ENCODE measurements around the gene SMNDC1. TPM values are rescaled to one million over a fixed set of nuclear protein-coding genes. Genes with fewer than 3 reads are reported as not detected.
A peak's percentile ranks its signal among the peaks of the same experiment; 100 is the strongest.
"Not testable (repeated sequence)": the region's sequence is repeated elsewhere in the genome, so short reads cannot be mapped to it uniquely, and the experiment has no call there.

The SMNDC1 gene
- total and polyA plus RNA-seq, 7 donors = 16.3 to 38.0 (median 24.4) TPM

DNA sequence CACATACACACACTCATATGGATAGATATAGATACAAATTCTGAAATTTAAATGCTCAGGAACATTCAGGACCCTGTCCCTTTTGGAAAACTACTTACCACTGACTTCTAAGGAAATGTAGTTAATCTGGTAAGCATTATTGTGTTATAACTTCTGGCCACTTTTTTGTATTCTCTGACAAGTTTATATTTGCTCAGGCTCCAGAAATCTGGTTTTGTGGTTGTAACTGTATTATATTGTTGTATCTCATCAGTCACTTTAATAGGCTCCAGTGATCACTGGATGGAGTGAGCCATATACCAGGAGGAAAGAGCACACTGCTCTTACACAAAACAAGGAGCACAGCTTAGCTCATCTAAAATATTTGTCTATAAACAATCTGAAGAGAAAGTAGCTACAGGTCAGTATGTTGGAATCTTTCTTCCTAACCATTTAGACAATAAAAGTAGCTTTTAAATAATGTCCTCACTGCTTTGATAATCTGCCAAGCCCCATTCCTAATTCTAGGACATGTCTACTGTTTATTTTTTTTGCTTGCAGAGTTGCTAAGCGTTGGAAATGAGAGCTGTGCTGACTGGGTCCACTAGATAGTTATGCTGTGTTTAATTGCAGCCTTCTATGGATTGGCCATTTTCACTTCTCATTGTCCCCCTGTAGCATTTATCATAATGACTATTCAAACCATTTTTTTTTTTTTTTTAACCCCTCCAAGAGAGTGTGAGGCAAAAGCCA lies 43.8 kb downstream of the SMNDC1 start:
- WGBS, 3 donors = 26 to 86% (median 38%) methylated on average over 1 of the region's 1 CpG
- TF ChIP-seq, protein P1, sequence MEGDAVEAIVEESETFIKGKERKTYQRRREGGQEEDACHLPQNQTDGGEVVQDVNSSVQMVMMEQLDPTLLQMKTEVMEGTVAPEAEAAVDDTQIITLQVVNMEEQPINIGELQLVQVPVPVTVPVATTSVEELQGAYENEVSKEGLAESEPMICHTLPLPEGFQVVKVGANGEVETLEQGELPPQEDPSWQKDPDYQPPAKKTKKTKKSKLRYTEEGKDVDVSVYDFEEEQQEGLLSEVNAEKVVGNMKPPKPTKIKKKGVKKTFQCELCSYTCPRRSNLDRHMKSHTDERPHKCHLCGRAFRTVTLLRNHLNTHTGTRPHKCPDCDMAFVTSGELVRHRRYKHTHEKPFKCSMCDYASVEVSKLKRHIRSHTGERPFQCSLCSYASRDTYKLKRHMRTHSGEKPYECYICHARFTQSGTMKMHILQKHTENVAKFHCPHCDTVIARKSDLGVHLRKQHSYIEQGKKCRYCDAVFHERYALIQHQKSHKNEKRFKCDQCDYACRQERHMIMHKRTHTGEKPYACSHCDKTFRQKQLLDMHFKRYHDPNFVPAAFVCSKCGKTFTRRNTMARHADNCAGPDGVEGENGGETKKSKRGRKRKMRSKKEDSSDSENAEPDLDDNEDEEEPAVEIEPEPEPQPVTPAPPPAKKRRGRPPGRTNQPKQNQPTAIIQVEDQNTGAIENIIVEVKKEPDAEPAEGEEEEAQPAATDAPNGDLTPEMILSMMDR (IDR thresholded peaks at IDR 0.05) = no peak
- Histone ChIP-seq H3K4me1 (peaks cover 35% of the 10 kb centered on the region), H3K4me3 (no peak overlapping the region), H3K27ac (no peak overlapping the region), H3K27me3 (ENCODE audit: insufficient read depth in 3 of 3, low read length in 2 of 3) (no peaks in the 10 kb centered on the region), H3K36me3 (ENCODE audit: insufficient read depth in 1 of 2, low read depth in 1 of 2) (no peaks in the 10 kb centered on the region), H3K9me3 (peaks cover under 1% of the 10 kb centered on the region)
- intact Hi-C loops (cut with DNase I) = no loop called here
- peak in 1 of 4 donors; percentile 51 for ATAC-seq
- DNase-seq = no peak

DNA sequence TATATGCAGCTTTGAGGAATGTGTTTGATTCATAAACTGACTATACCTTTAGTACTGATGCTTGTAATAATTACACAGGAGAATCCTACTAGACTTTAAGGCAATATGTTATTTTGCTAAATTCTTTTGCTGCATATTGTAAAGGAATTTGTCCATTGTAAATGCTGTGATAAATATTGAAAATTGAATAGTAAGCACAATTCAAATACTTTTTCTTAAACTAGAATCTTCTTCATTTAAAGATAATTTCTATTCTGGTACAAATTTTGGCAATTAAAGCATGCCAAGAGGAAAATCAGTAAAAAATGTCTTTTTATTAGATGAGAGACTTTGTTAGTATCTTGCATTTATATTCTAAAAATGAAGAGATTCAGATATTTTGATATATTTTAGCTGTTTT lies 45.4 kb downstream of the SMNDC1 start:
- peaks cover 35% of the 10 kb centered on the region for H3K4me1 ChIP-seq
- no peak overlapping the region for H3K4me3 ChIP-seq
- H3K9me3 ChIP-seq = peaks cover 6% of the 10 kb centered on the region
- H3K36me3 ChIP-seq (ENCODE audit: insufficient read depth in 1 of 2, low read depth in 1 of 2) = no peaks in the 10 kb centered on the region
- intact Hi-C loops (cut with DNase I) = no loop called here
- ATAC-seq (no peak), DNase-seq (no peak)
- TF ChIP-seq, protein P1 (IDR thresholded peaks at IDR 0.05) = no peak
- no peak overlapping the region for H3K27ac ChIP-seq
- no peaks in the 10 kb centered on the region for H3K27me3 ChIP-seq (ENCODE audit: insufficient read depth in 3 of 3, low read length in 2 of 3)

DNA sequence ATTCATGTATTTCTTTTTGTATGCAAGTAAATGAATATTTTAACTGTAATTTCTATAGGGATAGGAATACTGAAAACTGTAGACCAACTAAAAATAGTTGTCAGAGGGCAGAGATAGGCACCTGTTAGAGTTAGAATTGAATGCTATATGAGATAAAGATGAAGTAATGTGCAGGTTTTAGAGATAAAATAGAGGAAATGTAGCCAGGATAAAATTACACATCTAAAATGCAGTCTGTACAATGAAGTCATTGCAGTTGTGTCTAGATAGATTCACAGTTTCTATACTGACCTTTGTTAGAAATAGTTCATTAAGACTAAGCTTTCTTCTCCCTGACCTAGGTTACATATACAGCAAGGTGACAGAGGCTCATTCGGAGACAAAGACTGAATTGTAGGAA lies 46.2 kb downstream of the SMNDC1 start:
- no peak for DNase-seq
- intact Hi-C loops (cut with DNase I) = no loop called here
- no peak for ATAC-seq
- Histone ChIP-seq H3K27ac (no peak overlapping the region), H3K9me3 (peaks cover 6% of the 10 kb centered on the region), H3K27me3 (ENCODE audit: insufficient read depth in 3 of 3, low read length in 2 of 3) (no peaks in the 10 kb centered on the region), H3K36me3 (ENCODE audit: insufficient read depth in 1 of 2, low read depth in 1 of 2) (no peaks in the 10 kb centered on the region), H3K4me3 (no peak overlapping the region), H3K4me1 (peaks cover 31% of the 10 kb centered on the region)
- TF ChIP-seq, protein P1 (IDR thresholded peaks at IDR 0.05) = no peak
- 86 to 90% (median 88%) methylated on average over 1 of the region's 1 CpG for WGBS, 3 donors

DNA sequence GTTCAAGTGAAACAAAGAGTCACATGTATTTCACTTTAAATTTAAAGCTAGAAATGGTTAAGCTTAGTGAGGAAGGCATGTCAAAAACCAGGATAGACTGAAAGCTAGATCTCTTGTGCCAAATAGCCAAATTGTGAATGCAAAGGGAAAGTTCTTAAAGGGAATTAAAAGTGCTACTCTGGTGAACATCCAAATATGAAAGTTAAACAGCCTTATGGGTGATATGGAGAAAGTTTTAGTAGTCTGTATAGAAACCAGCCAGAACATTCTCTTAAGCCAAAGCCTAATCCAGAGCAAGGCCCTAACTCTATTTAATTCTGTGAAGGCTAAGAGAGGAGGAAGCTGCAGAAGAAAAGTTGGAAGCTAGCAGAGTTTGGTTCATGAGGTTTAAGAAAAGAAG lies 50.3 kb downstream of the SMNDC1 start:
- ATAC-seq (no peak), DNase-seq (no peak)
- TF ChIP-seq, protein P1 (IDR thresholded peaks at IDR 0.05) = no peak
- intact Hi-C loops (cut with DNase I) = no loop called here
- H3K27me3 ChIP-seq (ENCODE audit: insufficient read depth in 3 of 3, low read length in 2 of 3) = no peaks in the 10 kb centered on the region
- no peak overlapping the region for H3K4me3 ChIP-seq
- no peaks in the 10 kb centered on the region for H3K36me3 ChIP-seq (ENCODE audit: insufficient read depth in 1 of 2, low read depth in 1 of 2)
- peaks cover 12% of the 10 kb centered on the region for H3K4me1 ChIP-seq
- H3K9me3 ChIP-seq = peaks cover 6% of the 10 kb centered on the region
- H3K27ac ChIP-seq = no peak overlapping the region

DNA sequence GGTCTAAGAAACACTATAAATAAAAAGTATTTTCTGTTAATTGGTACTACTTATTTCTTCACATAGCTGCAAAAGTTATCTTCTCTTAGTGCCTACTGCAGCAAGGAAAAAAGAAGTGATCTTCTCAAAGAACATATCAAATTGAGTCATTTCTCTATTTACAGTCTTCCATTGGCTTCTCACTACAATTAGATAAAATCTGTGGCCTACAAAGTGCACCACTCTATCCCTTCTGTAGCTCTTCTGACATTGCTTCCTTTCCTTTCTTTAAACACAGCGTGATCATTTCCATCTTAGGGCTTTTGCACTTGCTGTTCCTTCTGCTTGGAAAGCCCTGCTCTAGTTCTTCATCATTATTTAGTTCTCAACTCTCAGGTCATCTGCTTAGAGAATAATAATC lies 52.6 kb downstream of the SMNDC1 start:
- H3K4me3 ChIP-seq = no peak overlapping the region
- H3K4me1 ChIP-seq = peaks cover 8% of the 10 kb centered on the region
- H3K27me3 ChIP-seq (ENCODE audit: insufficient read depth in 3 of 3, low read length in 2 of 3) = no peaks in the 10 kb centered on the region
- no peak overlapping the region for H3K27ac ChIP-seq
- intact Hi-C loops (cut with DNase I) = no loop called here
- ATAC-seq (no peak), DNase-seq (no peak)
- H3K36me3 ChIP-seq (ENCODE audit: insufficient read depth in 1 of 2, low read depth in 1 of 2) = no peaks in the 10 kb centered on the region
- TF ChIP-seq, protein P1 (IDR thresholded peaks at IDR 0.05) = no peak
- H3K9me3 ChIP-seq = peaks cover 6% of the 10 kb centered on the region
- 85 to 96% (median 90%) methylated on average over 1 of the region's 1 CpG for WGBS, 3 donors

DNA sequence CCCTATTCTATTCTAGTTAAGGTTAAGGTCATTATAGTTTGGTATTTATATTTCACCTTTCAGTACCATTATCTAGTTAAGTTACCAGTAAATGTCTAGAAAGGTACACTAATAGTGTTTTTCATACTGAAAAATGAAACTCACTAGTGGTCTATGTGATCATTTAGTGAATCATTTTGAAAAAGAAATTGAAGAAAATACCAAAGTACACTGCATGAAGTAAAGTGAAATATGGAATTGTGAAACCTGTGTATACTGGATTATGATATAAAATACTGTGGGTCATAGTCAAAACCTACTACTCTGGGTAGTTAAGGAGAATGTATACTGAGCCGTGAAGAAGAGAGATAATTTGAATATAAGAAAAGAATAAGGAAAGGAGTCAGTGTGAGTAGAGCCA lies 53.3 kb downstream of the SMNDC1 start:
- intact Hi-C loops (cut with DNase I); H3K27me3 ChIP-seq (ENCODE audit: insufficient read depth in 3 of 3, low read length in 2 of 3); H3K9me3 ChIP-seq; H3K4me1 ChIP-seq; H3K27ac ChIP-seq; DNase-seq; H3K36me3 ChIP-seq (ENCODE audit: insufficient read depth in 1 of 2, low read depth in 1 of 2); H3K4me3 ChIP-seq; ATAC-seq: not testable (repeated sequence)
- 95 to 97% (median 97%) methylated on average over 1 of the region's 1 CpG for WGBS, 3 donors

DNA sequence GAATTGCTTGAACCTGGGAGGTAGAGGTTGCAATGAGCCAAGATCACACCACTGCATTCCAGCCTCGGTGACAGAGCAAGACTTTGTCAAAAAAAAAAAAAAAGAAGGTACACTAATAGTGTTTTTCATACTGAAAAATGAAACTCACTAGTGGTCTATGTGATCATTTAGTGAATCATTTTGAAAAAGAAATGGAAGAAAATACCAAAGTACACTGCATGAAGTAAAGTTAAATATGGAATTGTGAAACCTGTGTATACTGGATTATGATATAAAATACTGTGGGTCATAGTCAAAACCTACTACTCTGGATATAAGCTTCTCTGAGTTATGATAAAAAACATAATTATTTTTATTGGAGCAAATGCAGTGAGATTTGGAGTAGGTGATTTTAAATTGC lies 55.2 kb downstream of the SMNDC1 start:
- DNase-seq; H3K9me3 ChIP-seq; intact Hi-C loops (cut with DNase I); H3K4me3 ChIP-seq; H3K27me3 ChIP-seq (ENCODE audit: insufficient read depth in 3 of 3, low read length in 2 of 3); H3K27ac ChIP-seq; ATAC-seq: not testable (repeated sequence)
- H3K4me1 ChIP-seq = peaks cover 11% of the 10 kb centered on the region
- H3K36me3 ChIP-seq (ENCODE audit: insufficient read depth in 1 of 2, low read depth in 1 of 2) = peaks cover 0 to 17% of the 10 kb centered on the region in 2 donors
- 85 to 100% (median 90%) methylated on average over 1 of the region's 1 CpG for WGBS, 3 donors

Measured in psoas muscle (tissue), 8 donors.